HEK293 (cell line): Measurements from ENCODE around the gene LRRC43.

Experiments
- CTCF ChIA-PET: fragments of 350-600 bp; formaldehyde crosslinking; extraction: SDS; loops from one replicate; lab custom pipeline; 2021; ENCODE audit warnings: antibody characterized with exemption; lab: Yijun Ruan, JAX
- POLR2A ChIA-PET: fragments of 300-600 bp; formaldehyde crosslinking; extraction: SDS; loops from one replicate; lab custom pipeline; 2020; ENCODE audit warnings: antibody characterized with exemption, inconsistent platforms; lab: Yijun Ruan, JAX
- H3K27ac ChIP-seq: fragments of 200-500 bp; sonication (Bioruptor generic); 2 replicates; pipeline ENCODE4 v1.5.1; 2014; ENCODE audit warnings: low read depth, low read length, control low read depth, inconsistent platforms; ENCODE audit errors: extremely low read depth
- H3K36me3 ChIP-seq, 2 experiments: fragments of 200-500 bp in 1 of 2; sonication (Bioruptor generic) in 1 of 2; 1 replicate in 1 of 2; 2 replicates in 1 of 2; pipeline ENCODE4 v1.5.1; 2014 to 2017; ENCODE audit warnings: inconsistent platforms in 2 of 2, low read length in 2 of 2; ENCODE audit not compliant: control insufficient read depth in 2 of 2, insufficient read depth in 1 of 2
- H3K4me1 ChIP-seq: fragments of 200-500 bp; sonication (Bioruptor generic); 2 replicates; pipeline ENCODE4 v1.5.1; 2014; ENCODE audit warnings: mild to moderate bottlenecking, low read length, inconsistent platforms; ENCODE audit not compliant: control insufficient read depth, insufficient read depth
- H3K4me3 ChIP-seq: 2 replicates; pipeline ENCODE4 v1.5.1; 2011; ENCODE audit warnings: low read depth, mild to moderate bottlenecking, control low read depth, low read length, moderate library complexity
- H3K9me3 ChIP-seq: fragments of 200-500 bp; sonication (Bioruptor generic); 2 replicates; pipeline ENCODE4 v1.5.1; 2014; ENCODE audit warnings: low read depth, low read length, inconsistent platforms; ENCODE audit not compliant: control insufficient read depth, insufficient read depth
- PRDM1 ChIP-seq: fragments of 450-650 bp; formaldehyde crosslinking; IDR thresholded peaks from 2 replicates; pipeline ENCODE4; 2016; ENCODE audit warnings: missing biosample characterization, missing genetic modification characterization
- WT1 ChIP-seq: fragments of 450-650 bp; formaldehyde crosslinking; IDR thresholded peaks from 2 replicates; pipeline ENCODE4 v1.5.1; 2016; ENCODE audit warnings: missing biosample characterization, missing genetic modification characterization
- ZEB2 ChIP-seq: fragments of 450-650 bp; formaldehyde crosslinking; IDR thresholded peaks from 2 replicates; pipeline ENCODE4 v1.5.1; 2016; ENCODE audit warnings: missing biosample characterization, missing genetic modification characterization
- ZNF140 ChIP-seq: fragments of 450-650 bp; formaldehyde crosslinking; IDR thresholded peaks from 2 replicates; pipeline ENCODE4 v1.5.1; 2016; ENCODE audit warnings: missing biosample characterization, missing genetic modification characterization
- ZNF155 ChIP-seq: fragments of 450-650 bp; formaldehyde crosslinking; IDR thresholded peaks from 2 replicates; pipeline ENCODE4 v1.5.1; 2016; ENCODE audit warnings: missing biosample characterization, missing genetic modification characterization
- ZNF2 ChIP-seq: fragments of 450-650 bp; formaldehyde crosslinking; IDR thresholded peaks from 2 replicates; pipeline ENCODE4 v1.5.1; 2016; ENCODE audit warnings: missing biosample characterization, missing genetic modification characterization
- ZNF274 ChIP-seq, 2 experiments: fragments of 200-500 bp in 1 of 2; fragments of 450-650 bp in 1 of 2; sonication (Bioruptor generic) in 1 of 2; formaldehyde crosslinking in 1 of 2; IDR thresholded peaks; 2 replicates each; pipeline versions ENCODE4 v1.5.1 to v1.6.1; 2014 to 2016; ENCODE audit warnings: borderline replicate concordance in 1 of 2, inconsistent platforms in 1 of 2, low read length in 1 of 2, missing biosample characterization in 1 of 2, missing genetic modification characterization in 1 of 2
- ZNF302 ChIP-seq: fragments of 450-650 bp; formaldehyde crosslinking; IDR thresholded peaks from 2 replicates; pipeline ENCODE4 v1.5.1; 2016; ENCODE audit warnings: missing biosample characterization, missing genetic modification characterization, low read depth
- ZNF341 ChIP-seq: fragments of 450-650 bp; formaldehyde crosslinking; IDR thresholded peaks from 2 replicates; pipeline ENCODE4; 2016; ENCODE audit warnings: low read depth, missing biosample characterization, missing genetic modification characterization
- ZNF350 ChIP-seq: fragments of 450-650 bp; formaldehyde crosslinking; IDR thresholded peaks from 2 replicates; pipeline ENCODE4 v1.5.0; 2017; ENCODE audit warnings: missing biosample characterization, mild to moderate bottlenecking, missing genetic modification characterization
- ZNF391 ChIP-seq: fragments of 450-650 bp; formaldehyde crosslinking; IDR thresholded peaks from 2 replicates; pipeline ENCODE4 v1.5.1; 2016; ENCODE audit warnings: low read depth, missing biosample characterization, missing genetic modification characterization, borderline replicate concordance
- ZNF404 ChIP-seq: fragments of 450-650 bp; formaldehyde crosslinking; IDR thresholded peaks from 2 replicates; pipeline ENCODE4 v1.5.1; 2017; ENCODE audit warnings: missing biosample characterization, missing genetic modification characterization
- ZNF433 ChIP-seq: fragments of 450-650 bp; formaldehyde crosslinking; IDR thresholded peaks from 2 replicates; pipeline ENCODE4 v1.5.1; 2016; ENCODE audit warnings: missing biosample characterization, missing genetic modification characterization, low read depth
- ZNF473 ChIP-seq: fragments of 450-650 bp; formaldehyde crosslinking; IDR thresholded peaks from 2 replicates; pipeline ENCODE4 v1.5.1; 2017; ENCODE audit warnings: missing biosample characterization, missing genetic modification characterization
- ZNF530 ChIP-seq: fragments of 450-650 bp; formaldehyde crosslinking; IDR thresholded peaks from 2 replicates; pipeline ENCODE4 v1.5.1; 2016; ENCODE audit warnings: low read depth, missing biosample characterization, missing genetic modification characterization
- ZNF629 ChIP-seq: fragments of 450-650 bp; formaldehyde crosslinking; IDR thresholded peaks from 2 replicates; pipeline ENCODE4 v1.5.1; 2017; ENCODE audit warnings: missing biosample characterization, missing genetic modification characterization
- ZNF830 ChIP-seq: fragments of 450-650 bp; IDR thresholded peaks from 2 replicates; pipeline ENCODE4 v1.5.0; 2018; ENCODE audit warnings: missing biosample characterization, missing genetic modification characterization, low read depth, mild to moderate bottlenecking, moderate library complexity
- TF ChIP-seq, protein P1 (sequence below): fragments of 450-650 bp; formaldehyde crosslinking; IDR thresholded peaks from 2 replicates; pipeline ENCODE4 v1.5.1; 2016; ENCODE audit warnings: missing biosample characterization, missing genetic modification characterization, borderline replicate concordance
- TF ChIP-seq, protein P2 (sequence below): fragments of 450-650 bp; formaldehyde crosslinking; conservative IDR thresholded peaks from 2 replicates; pipeline ENCODE4 v1.5.1; 2016; ENCODE audit warnings: low read depth, missing biosample characterization, missing genetic modification characterization
- TF ChIP-seq, protein P3 (sequence below): fragments of 450-650 bp; formaldehyde crosslinking; IDR thresholded peaks from 2 replicates; pipeline ENCODE4 v1.5.1; 2016; ENCODE audit warnings: missing biosample characterization, missing genetic modification characterization

LRRC43 gene

DNA sequence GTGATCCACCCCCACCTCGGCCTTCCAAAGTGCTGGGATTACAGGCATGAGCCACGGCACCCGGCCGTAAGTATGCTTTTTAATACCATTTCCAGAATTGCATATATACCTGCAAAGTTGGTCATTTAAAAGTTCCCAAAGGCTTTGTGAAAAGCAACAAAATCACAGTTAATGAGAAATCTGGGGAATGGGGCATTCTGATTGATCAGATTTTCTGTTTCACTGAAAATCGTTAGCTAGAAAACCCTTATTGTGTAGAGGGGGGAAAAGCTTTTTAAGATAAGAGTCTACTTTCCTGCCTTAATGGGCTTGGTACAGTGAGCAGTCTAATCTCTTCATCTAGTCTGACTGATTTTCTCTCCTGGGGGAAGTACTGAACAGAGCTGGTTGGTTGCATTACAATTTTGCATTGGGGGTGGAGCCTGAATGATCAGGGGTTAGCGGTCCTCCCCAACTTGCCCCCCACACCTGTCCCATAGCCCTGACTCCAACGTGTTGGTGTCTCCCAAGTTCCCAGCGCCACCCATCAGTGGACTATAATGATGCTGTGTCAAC, 32.7 kb upstream of the LRRC43 start:
- POLR2A ChIA-PET: interaction anchor here (0.6 to 0.7 kb wide), 2 partner anchors 290 to 347 kb away, joined by 3 to 5 read pairs; no protein-coding TSS in a partner anchor
- TF ChIP-seq ZNF155: no peak
- TF ChIP-seq ZNF2: no peak
- TF ChIP-seq ZNF629 (tag by site-specific recombination): no peak
- no peak for TF ChIP-seq ZNF404 (tag by site-specific recombination)
- TF ChIP-seq ZEB2 (tag by site-specific recombination): no peak
- TF ChIP-seq, protein P1, sequence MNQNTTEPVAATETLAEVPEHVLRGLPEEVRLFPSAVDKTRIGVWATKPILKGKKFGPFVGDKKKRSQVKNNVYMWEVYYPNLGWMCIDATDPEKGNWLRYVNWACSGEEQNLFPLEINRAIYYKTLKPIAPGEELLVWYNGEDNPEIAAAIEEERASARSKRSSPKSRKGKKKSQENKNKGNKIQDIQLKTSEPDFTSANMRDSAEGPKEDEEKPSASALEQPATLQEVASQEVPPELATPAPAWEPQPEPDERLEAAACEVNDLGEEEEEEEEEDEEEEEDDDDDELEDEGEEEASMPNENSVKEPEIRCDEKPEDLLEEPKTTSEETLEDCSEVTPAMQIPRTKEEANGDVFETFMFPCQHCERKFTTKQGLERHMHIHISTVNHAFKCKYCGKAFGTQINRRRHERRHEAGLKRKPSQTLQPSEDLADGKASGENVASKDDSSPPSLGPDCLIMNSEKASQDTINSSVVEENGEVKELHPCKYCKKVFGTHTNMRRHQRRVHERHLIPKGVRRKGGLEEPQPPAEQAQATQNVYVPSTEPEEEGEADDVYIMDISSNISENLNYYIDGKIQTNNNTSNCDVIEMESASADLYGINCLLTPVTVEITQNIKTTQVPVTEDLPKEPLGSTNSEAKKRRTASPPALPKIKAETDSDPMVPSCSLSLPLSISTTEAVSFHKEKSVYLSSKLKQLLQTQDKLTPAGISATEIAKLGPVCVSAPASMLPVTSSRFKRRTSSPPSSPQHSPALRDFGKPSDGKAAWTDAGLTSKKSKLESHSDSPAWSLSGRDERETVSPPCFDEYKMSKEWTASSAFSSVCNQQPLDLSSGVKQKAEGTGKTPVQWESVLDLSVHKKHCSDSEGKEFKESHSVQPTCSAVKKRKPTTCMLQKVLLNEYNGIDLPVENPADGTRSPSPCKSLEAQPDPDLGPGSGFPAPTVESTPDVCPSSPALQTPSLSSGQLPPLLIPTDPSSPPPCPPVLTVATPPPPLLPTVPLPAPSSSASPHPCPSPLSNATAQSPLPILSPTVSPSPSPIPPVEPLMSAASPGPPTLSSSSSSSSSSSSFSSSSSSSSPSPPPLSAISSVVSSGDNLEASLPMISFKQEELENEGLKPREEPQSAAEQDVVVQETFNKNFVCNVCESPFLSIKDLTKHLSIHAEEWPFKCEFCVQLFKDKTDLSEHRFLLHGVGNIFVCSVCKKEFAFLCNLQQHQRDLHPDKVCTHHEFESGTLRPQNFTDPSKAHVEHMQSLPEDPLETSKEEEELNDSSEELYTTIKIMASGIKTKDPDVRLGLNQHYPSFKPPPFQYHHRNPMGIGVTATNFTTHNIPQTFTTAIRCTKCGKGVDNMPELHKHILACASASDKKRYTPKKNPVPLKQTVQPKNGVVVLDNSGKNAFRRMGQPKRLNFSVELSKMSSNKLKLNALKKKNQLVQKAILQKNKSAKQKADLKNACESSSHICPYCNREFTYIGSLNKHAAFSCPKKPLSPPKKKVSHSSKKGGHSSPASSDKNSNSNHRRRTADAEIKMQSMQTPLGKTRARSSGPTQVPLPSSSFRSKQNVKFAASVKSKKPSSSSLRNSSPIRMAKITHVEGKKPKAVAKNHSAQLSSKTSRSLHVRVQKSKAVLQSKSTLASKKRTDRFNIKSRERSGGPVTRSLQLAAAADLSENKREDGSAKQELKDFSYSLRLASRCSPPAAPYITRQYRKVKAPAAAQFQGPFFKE: no peak
- TF ChIP-seq WT1 (tag by site-specific recombination): no peak
- no peak for TF ChIP-seq ZNF274 (IDR thresholded peaks at IDR 0.05; ENCODE audit: low read length)
- TF ChIP-seq ZNF274 (tag by site-specific recombination; IDR thresholded peaks at IDR 0.05; ENCODE audit: borderline replicate concordance): no peak
- no peak for TF ChIP-seq ZNF830 (tag by site-specific recombination)
- TF ChIP-seq ZNF391 (tag by site-specific recombination): no peak
- TF ChIP-seq, protein P2, sequence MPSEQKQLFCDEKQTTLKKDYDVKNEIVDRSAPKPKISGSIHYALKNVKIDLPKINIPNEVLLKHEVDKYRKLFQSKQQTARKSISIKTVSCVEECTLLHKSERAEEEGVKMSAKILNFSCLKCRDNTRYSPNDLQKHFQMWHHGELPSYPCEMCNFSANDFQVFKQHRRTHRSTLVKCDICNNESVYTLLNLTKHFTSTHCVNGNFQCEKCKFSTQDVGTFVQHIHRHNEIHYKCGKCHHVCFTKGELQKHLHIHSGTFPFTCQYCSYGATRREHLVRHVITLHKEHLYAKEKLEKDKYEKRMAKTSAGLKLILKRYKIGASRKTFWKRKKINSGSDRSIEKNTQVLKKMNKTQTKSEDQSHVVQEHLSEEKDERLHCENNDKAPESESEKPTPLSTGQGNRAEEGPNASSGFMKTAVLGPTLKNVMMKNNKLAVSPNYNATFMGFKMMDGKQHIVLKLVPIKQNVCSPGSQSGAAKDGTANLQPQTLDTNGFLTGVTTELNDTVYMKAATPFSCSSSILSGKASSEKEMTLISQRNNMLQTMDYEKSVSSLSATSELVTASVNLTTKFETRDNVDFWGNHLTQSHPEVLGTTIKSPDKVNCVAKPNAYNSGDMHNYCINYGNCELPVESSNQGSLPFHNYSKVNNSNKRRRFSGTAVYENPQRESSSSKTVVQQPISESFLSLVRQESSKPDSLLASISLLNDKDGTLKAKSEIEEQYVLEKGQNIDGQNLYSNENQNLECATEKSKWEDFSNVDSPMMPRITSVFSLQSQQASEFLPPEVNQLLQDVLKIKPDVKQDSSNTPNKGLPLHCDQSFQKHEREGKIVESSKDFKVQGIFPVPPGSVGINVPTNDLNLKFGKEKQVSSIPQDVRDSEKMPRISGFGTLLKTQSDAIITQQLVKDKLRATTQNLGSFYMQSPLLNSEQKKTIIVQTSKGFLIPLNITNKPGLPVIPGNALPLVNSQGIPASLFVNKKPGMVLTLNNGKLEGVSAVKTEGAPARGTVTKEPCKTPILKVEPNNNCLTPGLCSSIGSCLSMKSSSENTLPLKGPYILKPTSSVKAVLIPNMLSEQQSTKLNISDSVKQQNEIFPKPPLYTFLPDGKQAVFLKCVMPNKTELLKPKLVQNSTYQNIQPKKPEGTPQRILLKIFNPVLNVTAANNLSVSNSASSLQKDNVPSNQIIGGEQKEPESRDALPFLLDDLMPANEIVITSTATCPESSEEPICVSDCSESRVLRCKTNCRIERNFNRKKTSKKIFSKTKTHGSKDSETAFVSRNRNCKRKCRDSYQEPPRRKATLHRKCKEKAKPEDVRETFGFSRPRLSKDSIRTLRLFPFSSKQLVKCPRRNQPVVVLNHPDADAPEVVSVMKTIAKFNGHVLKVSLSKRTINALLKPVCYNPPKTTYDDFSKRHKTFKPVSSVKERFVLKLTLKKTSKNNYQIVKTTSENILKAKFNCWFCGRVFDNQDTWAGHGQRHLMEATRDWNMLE (tag by site-specific recombination): no peak
- TF ChIP-seq, protein P3, sequence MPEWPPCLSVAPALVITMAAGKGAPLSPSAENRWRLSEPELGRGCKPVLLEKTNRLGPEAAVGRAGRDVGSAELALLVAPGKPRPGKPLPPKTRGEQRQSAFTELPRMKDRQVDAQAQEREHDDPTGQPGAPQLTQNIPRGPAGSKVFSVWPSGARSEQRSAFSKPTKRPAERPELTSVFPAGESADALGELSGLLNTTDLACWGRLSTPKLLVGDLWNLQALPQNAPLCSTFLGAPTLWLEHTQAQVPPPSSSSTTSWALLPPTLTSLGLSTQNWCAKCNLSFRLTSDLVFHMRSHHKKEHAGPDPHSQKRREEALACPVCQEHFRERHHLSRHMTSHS: no peak
- TF ChIP-seq ZNF473 (tag by site-specific recombination): no peak
- no peak for TF ChIP-seq PRDM1
- no peak for TF ChIP-seq ZNF140
- no peak for TF ChIP-seq ZNF530 (tag by site-specific recombination)
- no peak for TF ChIP-seq ZNF341 (tag by site-specific recombination)
- no peak for TF ChIP-seq ZNF350
- TF ChIP-seq ZNF302 (tag by site-specific recombination): no peak
- TF ChIP-seq ZNF433 (tag by site-specific recombination): no peak
- no peaks in the 10 kb centered on the region for H3K36me3 ChIP-seq
- no peak overlapping the region for H3K4me3 ChIP-seq
- no peaks in the 10 kb centered on the region for H3K9me3 ChIP-seq
- CTCF ChIA-PET: interaction anchor here (1.6 kb wide), 1 partner anchor 96 kb away, joined by 5 read pairs; no protein-coding TSS in a partner anchor
- no peaks in the 10 kb centered on the region for H3K4me1 ChIP-seq
- no peak overlapping the region for H3K27ac ChIP-seq
